GM12878 (cell line): ENCODE measurements around the gene MCM6. TPM values are rescaled to one million over a fixed set of nuclear protein-coding genes. Genes with fewer than 3 reads are reported as not detected.

Experiments used
- ATAC-seq: fragments of 200-7000 bp; cut with Tn5 transposase; 3 replicates; pipeline ENCODE4 v1.9.1; 2020; ENCODE audit warnings: mild to moderate bottlenecking, moderate library complexity
- BruUV-seq: library from RNA; stranded (reverse); fragments of 400-500 nt; replicated peaks from 2 replicates; lab custom pipeline; 2021; lab: Mats Ljungman, UMichigan
- CTCF ChIA-PET: fragments of 300-600 bp; sonication (Branson Sonifier 250); formaldehyde crosslinking; extraction: SDS; loops from one replicate; lab custom pipeline; 2021; ENCODE audit warnings: inconsistent platforms; lab: Yijun Ruan, JAX
- POLR2A ChIA-PET: fragments of 350-600 bp; formaldehyde crosslinking; extraction: SDS; loops from one replicate; lab custom pipeline; 2021; ENCODE audit warnings: inconsistent platforms; lab: Charles Lee
- RAD21 ChIA-PET: fragments of 300-600 bp; sonication (Branson Sonifier 250); formaldehyde crosslinking; loops from one replicate; lab custom pipeline; 2023; ENCODE audit warnings: antibody characterized with exemption; ENCODE audit not compliant: unreplicated experiment; lab: Charles Lee
- SMC1A ChIA-PET: fragments of 300-600 bp; sonication (Branson Sonifier 250); formaldehyde crosslinking; loops from one replicate; lab custom pipeline; 2023; ENCODE audit not compliant: unreplicated experiment, uncharacterized antibody; lab: Charles Lee
- DNase-seq: peaks from one replicate; pipeline ENCODE4 v3.0.0-alpha.2; 2011; ENCODE audit warnings: low read depth, low spot score
- FAIRE-seq: peaks from 3 replicates; lab custom pipeline; 2011; peaks lifted over from hg19 to GRCh38; lab: Jason Lieb, UNC
- H2AFZ ChIP-seq: 2 replicates; pipeline ENCODE4 v1.6.0; 2011; ENCODE audit warnings: low read depth, low read length, control low read depth; ENCODE audit not compliant: control insufficient read depth
- H3K27ac ChIP-seq: 2 replicates; pipeline ENCODE4 v1.5.1; 2011; ENCODE audit warnings: control low read depth; ENCODE audit not compliant: control insufficient read depth, insufficient read depth
- H3K27me3 ChIP-seq, 2 experiments: replicated peaks in 1 of 2; 2 replicates each; pipeline versions ENCODE4 v1.6.0 to v1.6.1; 2011; ENCODE audit warnings: low read length in 1 of 2; ENCODE audit not compliant: control insufficient read depth in 2 of 2, insufficient read depth in 2 of 2
- H3K36me3 ChIP-seq, 2 experiments: 2 replicates each; pipeline ENCODE4 v1.5.1; 2011; ENCODE audit warnings: low read length in 1 of 2; ENCODE audit not compliant: control insufficient read depth in 2 of 2, insufficient read depth in 2 of 2
- H3K4me1 ChIP-seq: 2 replicates; pipeline ENCODE4 v1.6.1; 2011; ENCODE audit warnings: mild to moderate bottlenecking, low read length, moderate library complexity, mixed read lengths; ENCODE audit not compliant: control insufficient read depth, insufficient read depth
- H3K4me2 ChIP-seq: 2 replicates; pipeline ENCODE4 v1.6.0; 2011; ENCODE audit warnings: control low read depth; ENCODE audit not compliant: control insufficient read depth, insufficient read depth
- H3K4me3 ChIP-seq: fragments of 200-600 bp; sonication (generic); 2 replicates; pipeline ENCODE4 v1.5.1; 2016
- H3K79me2 ChIP-seq: 2 replicates; pipeline ENCODE4 v1.6.0; 2011; ENCODE audit warnings: low read length; ENCODE audit not compliant: control insufficient read depth, insufficient read depth
- H3K9ac ChIP-seq: 2 replicates; pipeline ENCODE4 v1.8.0; 2011; ENCODE audit warnings: low read length, control low read depth, mixed read lengths; ENCODE audit not compliant: control insufficient read depth, insufficient read depth
- H3K9me3 ChIP-seq: replicated peaks from 3 replicates; pipeline ENCODE4 v1.5.1; 2011; ENCODE audit warnings: mild to moderate bottlenecking, low read length; ENCODE audit not compliant: control insufficient read depth, insufficient read depth
- H4K20me1 ChIP-seq: 2 replicates; pipeline ENCODE4 v1.6.0; 2011; ENCODE audit not compliant: control insufficient read depth, insufficient read depth
- CBX5 ChIP-seq: sonication (generic); IDR thresholded peaks from 2 replicates; pipeline ENCODE4 v1.6.1; 2016; ENCODE audit warnings: low read depth, moderate library complexity, mild to moderate bottlenecking, inconsistent platforms
- IRF5 ChIP-seq: fragments of 450-650 bp; IDR thresholded peaks from 2 replicates; pipeline ENCODE4 v1.6.1; 2017; ENCODE audit warnings: borderline replicate concordance
- KDM1A ChIP-seq: fragments of 200-600 bp; sonication (generic); IDR thresholded peaks from 2 replicates; pipeline ENCODE4 v1.6.1; 2016; ENCODE audit warnings: borderline replicate concordance
- NFYB ChIP-seq: IDR thresholded peaks from 2 replicates; pipeline ENCODE4 v1.6.1; 2011; ENCODE audit warnings: low read depth, mild to moderate bottlenecking, low read length, improper control_type of control experiment, moderate library complexity; ENCODE audit not compliant: insufficient read depth
- POLR2AphosphoS5 ChIP-seq: IDR thresholded peaks from 2 replicates; pipeline ENCODE4 v1.6.1; 2011; ENCODE audit warnings: mild to moderate bottlenecking, low read length, inconsistent platforms
- SP1 ChIP-seq: IDR thresholded peaks from one replicate; pipeline ENCODE4 v1.6.1; 2011; ENCODE audit warnings: low read depth, low read length
- STAT1 ChIP-seq: fragments of 450-650 bp; conservative IDR thresholded peaks from 2 replicates; pipeline ENCODE4 v1.6.1; 2014; ENCODE audit warnings: antibody characterized with exemption, mild to moderate bottlenecking
- ZBTB11 ChIP-seq: fragments of 450-650 bp; formaldehyde crosslinking; IDR thresholded peaks from 2 replicates; pipeline ENCODE4 v1.5.0; 2022; ENCODE audit warnings: mild to moderate bottlenecking, missing genetic modification characterization
- ZBTB4 ChIP-seq: fragments of 450-650 bp; formaldehyde crosslinking; IDR thresholded peaks from 2 replicates; pipeline ENCODE4 v1.4.0; 2022; ENCODE audit warnings: mild to moderate bottlenecking, moderate library complexity
- ZNF384 ChIP-seq: IDR thresholded peaks from 2 replicates; pipeline ENCODE4 v1.6.1; 2012; ENCODE audit warnings: low read depth, mild to moderate bottlenecking, low read length, improper control_type of control experiment, borderline replicate concordance
- WGBS: methylation state at CpG from one replicate; pipeline ENCODE4 v1.1.6; 2016; ENCODE audit warnings: low lambda C conversion rate; ENCODE audit not compliant: insufficient replicate concordance, insufficient coverage; ENCODE audit errors: missing lambda C conversion rate; 5-methylcytosine and 5-hydroxymethylcytosine counted together
- in situ Hi-C: fragments of 300-500 bp; cut with MboI; formaldehyde crosslinking; loops from 9 replicates; pipeline ENCODE4 v1.14.3; 2018; ENCODE audit warnings: mixed read lengths
- intact Hi-C: fragments of 100-400 bp; cut with micrococcal nuclease; formaldehyde crosslinking; loops from one replicate; pipeline ENCODE4 v1.14.2; 2022; ENCODE audit not compliant: unreplicated experiment
- polyA plus RNA-seq, 11 experiments: library from polyadenylated mRNA; depleted of rRNA in 4 of 11; unstranded in 6 of 11; stranded (reverse) in 5 of 11; fragments of >200 nt; fragmentation: Nextera tagmentation in 4 of 11; fragmentation: Illumina TruSeq in 1 of 11; extraction: Ambion mirVana in 4 of 11; extraction: Trizol in 1 of 11; gene quantifications; 1 replicate in 1 of 11; 2 replicates in 10 of 11; pipeline versions ENCODE4 v1.2.1 to v1.2.3, GENCODE V29; 2011 to 2016; ENCODE audit warnings: inconsistent platforms in 2 of 11, missing spikeins in 2 of 11, low read depth in 1 of 11
- total RNA-seq, 4 experiments: library from RNA; depleted of rRNA in 3 of 4; stranded (reverse); fragments of >200 nt in 3 of 4; fragmentation: Illumina TruSeq in 1 of 4; extraction: Trizol in 1 of 4; gene quantifications; 2 replicates each; pipeline versions ENCODE4 v1.2.1 to v1.2.3, GENCODE V29; 2013 to 2021

MCM6 gene
- total and polyA plus RNA-seq, 10 of the 15 experiments (the other 5 are each of a cell fraction or from before 2014, with no cell fraction given) = 37.4 to 118 (median 82.2) TPM

GRCh38 chr2:135836596-135837270, 39.5 kb downstream of the MCM6 start, which contains the start of gene LCT (continued):
- TF ChIP-seq NFYB = no peak
- TF ChIP-seq ZBTB4 (CRISPR knock-in tag) = no peak
- no peak for TF ChIP-seq KDM1A

- Histone ChIP-seq H2AFZ (no peak overlapping the region), H3K27ac (no peak overlapping the region), H3K4me1 (no peaks in the 10 kb centered on the region), H3K27me3 (no peaks in the 10 kb centered on the region), H3K4me3 (no peak overlapping the region), H3K9ac (no peak overlapping the region), H4K20me1 (no peaks in the 10 kb centered on the region), H3K36me3 (no peaks in the 10 kb centered on the region), H3K4me2 (no peak overlapping the region), H3K9me3 (no peaks in the 10 kb centered on the region), H3K79me2 (no peaks in the 10 kb centered on the region)
- ChIA-PET RAD21 (interaction anchor here (1.0 kb wide), 1 partner anchor 81 kb away, joined by 6 read pairs; no protein-coding TSS in a partner anchor), POLR2A (interaction anchor here (1.0 kb wide), 1 partner anchor 38 kb away, joined by 9 read pairs; no protein-coding TSS in a partner anchor), CTCF (interaction anchor here (1.2 kb wide), 1 partner anchor 35 kb away, joined by 4 read pairs; no protein-coding TSS in a partner anchor), SMC1A (interaction anchor here (1.1 to 2.2 kb wide), 2 partner anchors 8 to 552 kb away, joined by 3 to 5 read pairs; no protein-coding TSS in a partner anchor)
- FAIRE-seq (no peak), ATAC-seq (no peak), DNase-seq (no peak)
- in situ Hi-C loops = no loop called here
- 98% methylated on average over 6 of the region's 6 CpGs for WGBS
- no TSS peak for BruUV-seq
- intact Hi-C loops = no loop called here
- no peak for TF ChIP-seq POLR2AphosphoS5
- no peak for TF ChIP-seq STAT1
- TF ChIP-seq SP1 = no peak
- no peak for TF ChIP-seq ZNF384
- no peak for TF ChIP-seq ZBTB11 (CRISPR knock-in tag)
- no peak for TF ChIP-seq CBX5
- no peak for TF ChIP-seq IRF5
These were observed 43.4 kb downstream of the MCM6 start for GRCh38 chr2:135832891-135833290.
